PC-3 (cell line): ENCODE measurements around the gene TRIM5.

ENCODE experiments used
- EZH2 ChIP-seq: fragments of 300-600 bp; sonication (generic); IDR thresholded peaks from one replicate; pipeline ENCODE4 v1.6.1; 2017; ENCODE audit warnings: antibody characterized with exemption, mild to moderate bottlenecking, low read length; ENCODE audit not compliant: unreplicated experiment
- EZH2phosphoT487 ChIP-seq: fragments of 300-600 bp; sonication (generic); IDR thresholded peaks from 2 replicates; pipeline ENCODE4 v1.6.1; 2018; ENCODE audit warnings: mild to moderate bottlenecking, antibody characterized with exemption, low read length, borderline replicate concordance
- TF ChIP-seq, protein P1 (sequence below): fragments of 300-600 bp; sonication (generic); conservative IDR thresholded peaks from 2 replicates; pipeline ENCODE4 v1.5.1; 2017; ENCODE audit warnings: antibody characterized with exemption, low read depth, mild to moderate bottlenecking, low read length

- TF ChIP-seq, protein P1, sequence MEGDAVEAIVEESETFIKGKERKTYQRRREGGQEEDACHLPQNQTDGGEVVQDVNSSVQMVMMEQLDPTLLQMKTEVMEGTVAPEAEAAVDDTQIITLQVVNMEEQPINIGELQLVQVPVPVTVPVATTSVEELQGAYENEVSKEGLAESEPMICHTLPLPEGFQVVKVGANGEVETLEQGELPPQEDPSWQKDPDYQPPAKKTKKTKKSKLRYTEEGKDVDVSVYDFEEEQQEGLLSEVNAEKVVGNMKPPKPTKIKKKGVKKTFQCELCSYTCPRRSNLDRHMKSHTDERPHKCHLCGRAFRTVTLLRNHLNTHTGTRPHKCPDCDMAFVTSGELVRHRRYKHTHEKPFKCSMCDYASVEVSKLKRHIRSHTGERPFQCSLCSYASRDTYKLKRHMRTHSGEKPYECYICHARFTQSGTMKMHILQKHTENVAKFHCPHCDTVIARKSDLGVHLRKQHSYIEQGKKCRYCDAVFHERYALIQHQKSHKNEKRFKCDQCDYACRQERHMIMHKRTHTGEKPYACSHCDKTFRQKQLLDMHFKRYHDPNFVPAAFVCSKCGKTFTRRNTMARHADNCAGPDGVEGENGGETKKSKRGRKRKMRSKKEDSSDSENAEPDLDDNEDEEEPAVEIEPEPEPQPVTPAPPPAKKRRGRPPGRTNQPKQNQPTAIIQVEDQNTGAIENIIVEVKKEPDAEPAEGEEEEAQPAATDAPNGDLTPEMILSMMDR = no peak
- TF ChIP-seq EZH2 (no peak), EZH2phosphoT487 (no peak)
Observed at GRCh38 chr11:5690216-5690615, 5.3 kb upstream of the TRIM5 start.
